ENCODE measurements around the gene HIF1AN. TPM values are rescaled to one million over a fixed set of nuclear protein-coding genes. Genes with fewer than 3 reads are reported as not detected.
A peak's percentile ranks its signal among the peaks of the same experiment; 100 is the strongest.

Gene HIF1AN
- total RNA-seq, 2 donors from 2014 or later = 7.3 to 9.9 TPM

DNA sequence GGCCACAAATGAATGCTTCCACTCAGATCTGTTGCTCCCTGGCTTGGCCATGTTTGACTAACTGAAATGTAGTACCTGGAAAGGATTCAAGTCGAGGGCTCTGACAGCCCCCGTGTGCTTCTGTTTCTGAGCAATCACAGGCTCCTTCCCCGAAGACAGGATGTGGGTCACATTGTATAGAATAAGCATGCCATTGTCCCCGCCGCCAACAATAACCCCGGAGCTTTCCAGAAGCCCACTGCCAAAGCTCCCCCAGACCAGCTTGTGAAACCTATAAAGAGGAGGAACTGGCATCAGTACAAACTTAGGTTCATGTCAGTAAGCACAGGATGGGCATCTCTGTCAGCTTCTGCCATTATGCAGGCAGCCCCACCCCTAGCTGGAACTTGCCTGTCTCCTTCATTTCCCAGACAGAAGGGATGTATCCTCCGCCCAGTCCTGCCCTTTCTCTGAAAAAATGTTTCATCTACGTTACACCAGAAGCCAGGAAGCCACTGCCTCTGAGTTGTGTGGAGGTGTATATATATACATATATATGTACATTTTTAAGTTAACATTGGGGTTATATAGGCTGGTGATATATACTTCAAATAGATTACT, 26.4 kb upstream of the HIF1AN start:
- Histone ChIP-seq H3K27me3 (no peaks in the 10 kb centered on the region), H3K4me3 (no peak overlapping the region), H3K27ac (no peak overlapping the region), H3K36me3 (replicated peaks in 1 of 2; ENCODE audit: insufficient read depth in 1 of 2, low read depth in 2 of 2) (no peaks in the 10 kb centered on the region), H3K4me1 (peaks cover 6% of the 10 kb centered on the region), H3K9me3 (no peaks in the 10 kb centered on the region)
- no peak for DNase-seq
- ATAC-seq = no peak
- intact Hi-C loops (cut with DNase I) = no loop called here
- TF ChIP-seq, protein P1, sequence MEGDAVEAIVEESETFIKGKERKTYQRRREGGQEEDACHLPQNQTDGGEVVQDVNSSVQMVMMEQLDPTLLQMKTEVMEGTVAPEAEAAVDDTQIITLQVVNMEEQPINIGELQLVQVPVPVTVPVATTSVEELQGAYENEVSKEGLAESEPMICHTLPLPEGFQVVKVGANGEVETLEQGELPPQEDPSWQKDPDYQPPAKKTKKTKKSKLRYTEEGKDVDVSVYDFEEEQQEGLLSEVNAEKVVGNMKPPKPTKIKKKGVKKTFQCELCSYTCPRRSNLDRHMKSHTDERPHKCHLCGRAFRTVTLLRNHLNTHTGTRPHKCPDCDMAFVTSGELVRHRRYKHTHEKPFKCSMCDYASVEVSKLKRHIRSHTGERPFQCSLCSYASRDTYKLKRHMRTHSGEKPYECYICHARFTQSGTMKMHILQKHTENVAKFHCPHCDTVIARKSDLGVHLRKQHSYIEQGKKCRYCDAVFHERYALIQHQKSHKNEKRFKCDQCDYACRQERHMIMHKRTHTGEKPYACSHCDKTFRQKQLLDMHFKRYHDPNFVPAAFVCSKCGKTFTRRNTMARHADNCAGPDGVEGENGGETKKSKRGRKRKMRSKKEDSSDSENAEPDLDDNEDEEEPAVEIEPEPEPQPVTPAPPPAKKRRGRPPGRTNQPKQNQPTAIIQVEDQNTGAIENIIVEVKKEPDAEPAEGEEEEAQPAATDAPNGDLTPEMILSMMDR (IDR thresholded peaks at IDR 0.05) = no peak
- no peak for TF ChIP-seq POLR2A (IDR thresholded peaks at IDR 0.05)
- 74 to 83% methylated on average over 8 of the region's 8 CpGs for WGBS, 2 donors

DNA sequence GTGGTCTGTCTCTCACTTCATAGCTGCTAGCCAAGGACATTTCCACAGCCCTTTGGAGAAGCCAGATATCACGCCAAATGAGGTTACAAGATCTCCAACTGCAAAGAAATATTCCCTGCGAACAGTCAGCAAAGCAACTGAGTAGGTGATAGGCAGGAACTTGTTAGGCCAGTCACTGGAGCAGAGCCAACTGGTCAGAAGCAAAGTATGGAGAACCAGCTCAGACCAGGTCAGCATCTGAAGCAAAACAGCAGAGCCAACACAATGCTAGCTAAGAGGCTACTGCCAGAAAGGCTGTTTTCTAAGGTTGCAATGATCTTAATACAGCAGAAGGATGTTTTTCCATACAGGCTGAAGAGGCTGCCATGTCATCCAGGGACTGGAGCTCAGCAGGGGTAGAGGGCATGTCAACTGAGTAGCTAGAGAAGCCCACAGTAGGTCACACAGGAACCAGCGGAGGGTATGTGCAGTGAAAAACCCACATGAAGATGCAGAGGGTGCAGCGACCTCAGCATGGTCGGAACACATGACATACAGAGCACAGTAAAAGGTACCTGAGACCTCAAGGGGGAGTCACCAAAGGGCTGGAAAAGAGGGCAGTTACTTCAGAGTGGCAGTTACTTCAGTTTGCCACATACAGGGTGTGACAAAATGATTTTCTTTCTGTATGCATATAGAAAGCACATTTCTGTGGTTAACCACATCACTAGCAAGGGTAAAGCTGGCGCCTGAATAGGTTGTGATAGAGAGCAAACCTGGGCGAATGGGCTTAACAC, 25.0 kb upstream of the HIF1AN start:
- Histone ChIP-seq H3K27ac (no peak overlapping the region), H3K4me3 (no peak overlapping the region), H3K9me3 (no peaks in the 10 kb centered on the region), H3K36me3 (replicated peaks in 1 of 2; ENCODE audit: insufficient read depth in 1 of 2, low read depth in 2 of 2) (no peaks in the 10 kb centered on the region), H3K4me1 (peaks cover 6% of the 10 kb centered on the region), H3K27me3 (no peaks in the 10 kb centered on the region)
- DNase-seq (peak; percentile 27 to 71 (median 50)), ATAC-seq (no peak)
- no peak for TF ChIP-seq POLR2A (IDR thresholded peaks at IDR 0.05)
- TF ChIP-seq, protein P1 (IDR thresholded peaks at IDR 0.05) = no peak
- intact Hi-C loops (cut with DNase I) = loop anchor here (10.0 kb wide), 1 partner anchor 176 kb away; the partner anchor contains the start of gene PKD2L1
- WGBS, 2 donors = 64 to 77% methylated on average over 7 of the region's 7 CpGs

DNA sequence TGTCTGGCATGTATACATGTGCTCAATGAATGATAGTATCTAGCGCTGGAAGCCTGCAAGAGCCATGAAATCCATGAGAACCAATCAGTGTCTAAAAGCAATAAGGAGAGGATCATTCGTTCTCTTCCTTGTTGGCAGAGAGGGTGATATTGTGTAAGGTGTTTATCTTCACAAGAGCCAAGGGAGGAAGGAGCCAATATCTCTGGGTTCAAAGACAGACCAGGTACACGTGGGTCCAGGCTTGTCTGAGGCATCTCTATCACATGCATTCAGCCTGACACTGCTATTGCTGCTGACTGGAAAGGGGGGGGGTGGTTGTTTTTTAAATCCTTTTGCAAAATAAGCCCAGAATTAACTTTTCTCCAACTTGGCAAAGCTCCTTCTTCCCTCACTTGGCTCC, 20.1 kb upstream of the HIF1AN start:
- Histone ChIP-seq H3K36me3 (replicated peaks in 1 of 2; ENCODE audit: insufficient read depth in 1 of 2, low read depth in 2 of 2) (no peaks in the 10 kb centered on the region), H3K9me3 (no peaks in the 10 kb centered on the region), H3K27ac (no peak overlapping the region), H3K4me3 (no peak overlapping the region), H3K4me1 (peaks cover 13% of the 10 kb centered on the region), H3K27me3 (no peaks in the 10 kb centered on the region)
- TF ChIP-seq POLR2A (IDR thresholded peaks at IDR 0.05) = no peak
- TF ChIP-seq, protein P1 (IDR thresholded peaks at IDR 0.05) = no peak
- ATAC-seq (no peak), DNase-seq (no peak)
- intact Hi-C loops (cut with DNase I) = loop anchor here (5.0 to 10.0 kb wide), 2 partner anchors 78 to 181 kb away; partner anchors contain the start of gene PKD2L1
- WGBS, 2 donors = 74 to 79% methylated on average over 3 of the region's 3 CpGs

DNA sequence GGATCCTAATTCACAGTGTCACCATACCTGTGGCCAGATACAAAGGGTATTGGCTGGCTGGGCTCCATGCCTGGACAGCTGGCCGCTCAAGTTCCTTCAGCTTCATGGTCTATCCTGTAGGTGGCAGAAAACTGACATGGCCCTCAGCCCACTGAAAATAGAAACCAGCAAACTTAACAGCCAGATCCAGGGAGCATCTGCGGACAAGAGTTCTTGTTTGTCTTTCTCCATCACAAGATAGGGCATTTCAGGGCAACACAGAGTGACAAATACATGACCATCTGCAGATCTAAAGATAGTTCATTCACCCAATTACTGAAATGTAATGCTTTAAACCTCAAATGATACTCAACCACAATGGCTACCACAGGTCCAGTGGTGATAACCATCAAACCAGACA, 18.9 kb upstream of the HIF1AN start:
- whole genome bisulfite sequencing, 2 donors = 56 to 66% methylated on average over 2 of the region's 2 CpGs
- TF ChIP-seq, protein P1 (IDR thresholded peaks at IDR 0.05) = peak in 1 of 7 experiments; percentile 22
- TF ChIP-seq POLR2A (IDR thresholded peaks at IDR 0.05) = no peak

More for the DNA sequence above, 18.9 kb upstream of the HIF1AN start:
- Histone ChIP-seq H3K9me3 (no peaks in the 10 kb centered on the region), H3K36me3 (replicated peaks in 1 of 2; ENCODE audit: insufficient read depth in 1 of 2, low read depth in 2 of 2) (no peaks in the 10 kb centered on the region), H3K27me3 (no peaks in the 10 kb centered on the region), H3K4me3 (no peak overlapping the region), H3K4me1 (peaks cover 13% of the 10 kb centered on the region), H3K27ac (no peak overlapping the region)
- no peak for ATAC-seq
- peak in 1 of 4 donors; percentile 41 for DNase-seq
- intact Hi-C loops (cut with DNase I) = loop anchor here (5.0 to 10.0 kb wide), 2 partner anchors 80 to 182 kb away; partner anchors contain the start of gene PKD2L1
